Neural progenitor cell (in vitro differentiated cells): ENCODE measurements around the gene RAP1GDS1.

Source experiments
- EZH2 ChIP-seq: fragments of 200-600 bp; sonication (generic); IDR thresholded peaks from 2 replicates; pipeline ENCODE4 v1.6.1; 2017; ENCODE audit warnings: antibody characterized with exemption, mild to moderate bottlenecking, moderate library complexity
- TF ChIP-seq, protein P1 (sequence below): fragments of 200-600 bp; sonication (generic); IDR thresholded peaks from 2 replicates; pipeline ENCODE4 v1.5.1; 2017; ENCODE audit warnings: antibody characterized with exemption, mild to moderate bottlenecking

DNA sequence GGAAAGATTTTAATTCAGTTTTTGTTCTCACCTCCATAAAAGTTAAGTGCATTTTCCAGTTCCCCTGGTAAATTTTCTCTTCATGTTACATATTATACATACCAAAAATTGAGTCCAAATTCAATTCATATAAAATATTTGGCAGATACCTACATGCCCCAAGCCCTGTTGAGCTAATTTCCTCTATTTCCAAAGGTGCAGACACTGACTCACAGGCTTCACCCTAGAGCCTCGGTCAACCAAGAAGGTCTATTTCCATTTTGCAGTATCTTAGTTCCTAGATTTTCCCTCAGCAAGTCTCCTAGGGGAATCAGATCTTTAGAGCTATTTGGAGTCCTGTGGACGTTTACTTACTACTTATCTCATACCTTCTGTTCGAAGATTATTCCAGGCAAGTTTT lies 222.8 kb downstream of the RAP1GDS1 start:
- TF ChIP-seq, protein P1, sequence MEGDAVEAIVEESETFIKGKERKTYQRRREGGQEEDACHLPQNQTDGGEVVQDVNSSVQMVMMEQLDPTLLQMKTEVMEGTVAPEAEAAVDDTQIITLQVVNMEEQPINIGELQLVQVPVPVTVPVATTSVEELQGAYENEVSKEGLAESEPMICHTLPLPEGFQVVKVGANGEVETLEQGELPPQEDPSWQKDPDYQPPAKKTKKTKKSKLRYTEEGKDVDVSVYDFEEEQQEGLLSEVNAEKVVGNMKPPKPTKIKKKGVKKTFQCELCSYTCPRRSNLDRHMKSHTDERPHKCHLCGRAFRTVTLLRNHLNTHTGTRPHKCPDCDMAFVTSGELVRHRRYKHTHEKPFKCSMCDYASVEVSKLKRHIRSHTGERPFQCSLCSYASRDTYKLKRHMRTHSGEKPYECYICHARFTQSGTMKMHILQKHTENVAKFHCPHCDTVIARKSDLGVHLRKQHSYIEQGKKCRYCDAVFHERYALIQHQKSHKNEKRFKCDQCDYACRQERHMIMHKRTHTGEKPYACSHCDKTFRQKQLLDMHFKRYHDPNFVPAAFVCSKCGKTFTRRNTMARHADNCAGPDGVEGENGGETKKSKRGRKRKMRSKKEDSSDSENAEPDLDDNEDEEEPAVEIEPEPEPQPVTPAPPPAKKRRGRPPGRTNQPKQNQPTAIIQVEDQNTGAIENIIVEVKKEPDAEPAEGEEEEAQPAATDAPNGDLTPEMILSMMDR = no peak
- no peak for TF ChIP-seq EZH2
